DOHH2 (cell line): ENCODE results near the gene PROB1.

Experiments used
- H3F3A ChIP-seq: fragments of 200-600 bp; sonication (generic), shearing (Covaris generic); 2 replicates; pipeline ENCODE4 v1.6.0; 2016; ENCODE audit warnings: antibody characterized with exemption, mild to moderate bottlenecking; ENCODE audit not compliant: control insufficient read depth, insufficient read depth
- H3K27ac ChIP-seq: fragments of 200-600 bp; sonication (generic); 2 replicates; pipeline ENCODE4 v1.5.1; 2014; ENCODE audit warnings: low read depth, mild to moderate bottlenecking, low read length, moderate library complexity
- H3K27me3 ChIP-seq: fragments of 200-600 bp; sonication (generic); 2 replicates; pipeline ENCODE4 v1.6.1; 2014; ENCODE audit warnings: mild to moderate bottlenecking, low read length, mixed read lengths; ENCODE audit not compliant: control insufficient read depth
- H3K36me3 ChIP-seq: fragments of 200-600 bp; sonication (generic); 2 replicates; pipeline ENCODE4 v1.6.1; 2014; ENCODE audit warnings: mild to moderate bottlenecking, low read length, moderate library complexity, mixed read lengths; ENCODE audit not compliant: control insufficient read depth
- H3K4me1 ChIP-seq: fragments of 200-600 bp; sonication (generic); 2 replicates; pipeline ENCODE4 v1.6.1; 2014; ENCODE audit warnings: mild to moderate bottlenecking, low read length, mixed read lengths; ENCODE audit not compliant: control insufficient read depth
- H3K4me2 ChIP-seq: fragments of 200-600 bp; sonication (generic); 2 replicates; pipeline ENCODE4 v1.6.0; 2014; ENCODE audit warnings: mild to moderate bottlenecking, low read length, moderate library complexity
- H3K4me3 ChIP-seq: fragments of 200-600 bp; sonication (generic); 2 replicates; pipeline ENCODE4 v1.5.1; 2014; ENCODE audit warnings: mild to moderate bottlenecking, low read length, mixed read lengths
- H3K79me2 ChIP-seq: fragments of 200-600 bp; sonication (generic); 2 replicates; pipeline ENCODE4 v1.6.1; 2014; ENCODE audit warnings: mild to moderate bottlenecking, low read length, mixed read lengths; ENCODE audit not compliant: control insufficient read depth
- H3K9me2 ChIP-seq: fragments of 200-600 bp; sonication (generic); replicated peaks from 2 replicates; pipeline ENCODE4 v1.6.1; 2014; ENCODE audit warnings: mild to moderate bottlenecking, low read length, mixed read lengths; ENCODE audit not compliant: control insufficient read depth
- H3K9me3 ChIP-seq: fragments of 200-600 bp; sonication (generic); 2 replicates; pipeline ENCODE4 v1.6.1; 2014; ENCODE audit warnings: antibody characterized with exemption, low read length, mixed read lengths; ENCODE audit not compliant: control insufficient read depth, insufficient read depth
- H4K20me1 ChIP-seq: fragments of 200-600 bp; sonication (generic); 2 replicates; pipeline ENCODE4 v1.6.0; 2014; ENCODE audit warnings: low read depth, mild to moderate bottlenecking, antibody characterized with exemption, low read length, moderate library complexity; ENCODE audit not compliant: control insufficient read depth, insufficient read depth
- EZH2phosphoT487 ChIP-seq: fragments of 200-600 bp; sonication (generic); IDR thresholded peaks from 2 replicates; pipeline ENCODE4 v1.6.1; 2017; ENCODE audit warnings: borderline replicate concordance, mild to moderate bottlenecking, antibody characterized with exemption, low read length, moderate library complexity, mixed read lengths
- TF ChIP-seq, protein P1 (sequence below): fragments of 200-600 bp; sonication (generic); IDR thresholded peaks from one replicate; pipeline ENCODE4 v1.5.1; 2014; ENCODE audit warnings: antibody characterized with exemption, mild to moderate bottlenecking, low read depth, low read length; ENCODE audit not compliant: poor library complexity, severe bottlenecking

The PROB1 gene

DNA sequence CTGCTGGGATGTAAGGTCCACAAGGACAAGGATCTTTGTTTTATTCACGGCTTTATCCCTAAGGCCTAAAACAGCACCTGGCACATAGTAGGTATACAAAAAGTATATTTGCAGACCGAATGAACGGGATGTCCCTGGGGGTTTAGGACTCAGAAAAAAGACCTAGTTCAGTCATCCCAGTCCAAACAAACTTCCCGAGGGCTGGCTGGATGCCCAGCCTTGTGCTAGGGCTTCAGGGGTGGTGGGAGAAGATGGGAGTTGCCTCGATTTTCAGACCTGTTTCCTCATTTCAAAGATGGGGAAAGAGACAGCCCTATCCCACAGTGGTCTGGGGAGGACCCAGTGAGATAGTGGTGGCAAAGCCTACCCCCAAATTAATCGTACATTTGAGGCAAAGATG is 3.0 kb upstream of the PROB1 start:
- Histone ChIP-seq H3K4me2 (no peak overlapping the region), H3K79me2 (peaks cover 34% of the 10 kb centered on the region), H3K4me3 (no peak overlapping the region), H3K4me1 (peaks cover 43% of the 10 kb centered on the region), H4K20me1 (no peaks in the 10 kb centered on the region), H3K9me2 (no peaks in the 10 kb centered on the region), H3K36me3 (peaks cover 36% of the 10 kb centered on the region), H3K9me3 (no peaks in the 10 kb centered on the region), H3K27me3 (no peaks in the 10 kb centered on the region), H3F3A (peaks cover 5% of the 10 kb centered on the region), H3K27ac (no peak overlapping the region)
- TF ChIP-seq, protein P1, sequence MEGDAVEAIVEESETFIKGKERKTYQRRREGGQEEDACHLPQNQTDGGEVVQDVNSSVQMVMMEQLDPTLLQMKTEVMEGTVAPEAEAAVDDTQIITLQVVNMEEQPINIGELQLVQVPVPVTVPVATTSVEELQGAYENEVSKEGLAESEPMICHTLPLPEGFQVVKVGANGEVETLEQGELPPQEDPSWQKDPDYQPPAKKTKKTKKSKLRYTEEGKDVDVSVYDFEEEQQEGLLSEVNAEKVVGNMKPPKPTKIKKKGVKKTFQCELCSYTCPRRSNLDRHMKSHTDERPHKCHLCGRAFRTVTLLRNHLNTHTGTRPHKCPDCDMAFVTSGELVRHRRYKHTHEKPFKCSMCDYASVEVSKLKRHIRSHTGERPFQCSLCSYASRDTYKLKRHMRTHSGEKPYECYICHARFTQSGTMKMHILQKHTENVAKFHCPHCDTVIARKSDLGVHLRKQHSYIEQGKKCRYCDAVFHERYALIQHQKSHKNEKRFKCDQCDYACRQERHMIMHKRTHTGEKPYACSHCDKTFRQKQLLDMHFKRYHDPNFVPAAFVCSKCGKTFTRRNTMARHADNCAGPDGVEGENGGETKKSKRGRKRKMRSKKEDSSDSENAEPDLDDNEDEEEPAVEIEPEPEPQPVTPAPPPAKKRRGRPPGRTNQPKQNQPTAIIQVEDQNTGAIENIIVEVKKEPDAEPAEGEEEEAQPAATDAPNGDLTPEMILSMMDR: no peak
- no peak for TF ChIP-seq EZH2phosphoT487

DNA sequence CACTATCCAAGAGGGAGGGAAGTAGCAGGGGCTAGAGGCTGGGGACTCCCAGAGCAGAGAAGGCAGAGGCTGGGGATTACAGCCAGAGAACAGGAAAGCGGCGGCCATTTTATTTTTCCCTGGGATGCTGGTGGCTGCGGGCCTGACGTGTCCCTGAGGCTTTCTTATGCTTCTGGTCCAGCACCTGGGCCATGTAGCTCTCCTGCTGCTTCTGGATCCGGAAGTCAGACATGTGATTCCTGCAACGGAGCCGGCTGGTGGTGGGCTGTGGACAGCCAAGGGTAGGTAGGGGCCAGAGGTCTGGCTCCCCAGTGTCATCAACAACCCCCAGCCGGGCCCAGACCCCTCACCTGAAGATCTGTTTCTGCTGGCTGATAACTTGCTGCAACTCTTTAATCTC is 1.8 kb upstream of the PROB1 start:
- Histone ChIP-seq H3K4me2 (no peak overlapping the region), H3F3A (peaks cover 8% of the 10 kb centered on the region), H3K36me3 (peaks cover 40% of the 10 kb centered on the region), H3K4me1 (peaks cover 40% of the 10 kb centered on the region), H3K79me2 (peaks cover 42% of the 10 kb centered on the region), H3K9me3 (no peaks in the 10 kb centered on the region), H3K9me2 (no peaks in the 10 kb centered on the region), H3K27me3 (no peaks in the 10 kb centered on the region), H3K4me3 (no peak overlapping the region), H4K20me1 (no peaks in the 10 kb centered on the region), H3K27ac (no peak overlapping the region)
- TF ChIP-seq, protein P1: no peak
- no peak for TF ChIP-seq EZH2phosphoT487

DNA sequence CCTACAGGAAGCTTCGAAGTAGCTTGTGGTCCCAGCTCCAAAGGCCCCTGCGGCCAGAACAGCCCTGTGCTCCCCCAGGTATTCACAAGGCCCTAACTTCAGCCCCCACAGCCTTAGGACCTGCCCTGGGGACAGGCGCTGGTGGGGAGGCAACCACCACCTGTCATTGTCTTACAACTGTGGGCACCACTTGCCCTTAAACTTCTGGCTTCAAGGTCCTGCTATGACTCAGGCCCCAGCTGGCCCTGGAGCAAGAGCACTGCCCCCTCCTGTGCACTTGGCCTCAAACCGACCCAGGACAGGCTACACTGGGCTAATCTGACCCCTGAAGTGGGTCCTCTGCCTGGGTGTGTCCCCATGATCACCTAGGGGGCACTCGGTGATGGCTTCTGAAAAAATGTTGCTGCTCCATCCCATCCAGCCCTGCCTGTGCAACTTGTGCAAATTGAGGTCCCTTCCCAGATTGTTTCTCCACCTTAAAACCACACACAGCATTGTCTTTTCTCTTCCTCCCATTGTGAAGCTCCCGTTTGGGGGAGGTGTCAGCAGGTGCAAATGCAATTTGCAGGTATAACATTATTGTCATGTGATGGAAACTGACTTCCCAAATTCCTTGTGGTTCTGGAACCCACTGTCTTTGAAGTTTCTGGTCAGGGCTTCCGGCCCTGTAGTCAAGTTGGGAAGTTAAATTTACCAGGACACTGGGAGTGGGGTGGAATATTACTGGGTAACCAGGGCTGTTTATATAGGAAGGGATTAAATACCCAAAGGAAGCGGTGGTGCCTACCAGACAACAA is 1.1 kb upstream of the PROB1 start:
- H3K27ac ChIP-seq: no peak overlapping the region

More for the DNA sequence above, 1.1 kb upstream of the PROB1 start:
- TF ChIP-seq EZH2phosphoT487: no peak
- TF ChIP-seq, protein P1: no peak
- Histone ChIP-seq H3K4me3 (no peak overlapping the region), H3K4me1 (peaks cover 46% of the 10 kb centered on the region), H3K36me3 (peaks cover 46% of the 10 kb centered on the region), H3K4me2 (peak overlapping the region; percentile 99; the same call in 1 of the 2 replicates), H3F3A (peaks cover 9% of the 10 kb centered on the region), H3K27me3 (no peaks in the 10 kb centered on the region), H3K9me3 (no peaks in the 10 kb centered on the region), H3K9me2 (no peaks in the 10 kb centered on the region), H4K20me1 (no peaks in the 10 kb centered on the region), H3K79me2 (peaks cover 48% of the 10 kb centered on the region)
